Astrocyte of the cerebellum (primary cell): ENCODE data around the gene STAP1.

ENCODE experiments used
- DNase-seq: peaks from one replicate; pipeline ENCODE4 v3.0.0-alpha.2; 2011; ENCODE audit warnings: low read depth
- H3K4me3 ChIP-seq: 2 replicates; pipeline ENCODE4 v1.5.1; 2011; ENCODE audit warnings: mild to moderate bottlenecking, low read depth, low read length, moderate library complexity
- in situ Hi-C: cut with HindIII; loops from 2 replicates; pipeline ENCODE4 v1.10.0; 2017; ENCODE audit warnings: low sequenced_read_pairs
- TF ChIP-seq, protein P1 (sequence below): IDR thresholded peaks from 2 replicates; pipeline ENCODE4 v1.5.1; 2012; ENCODE audit warnings: low read length, low read depth, moderate library complexity, mild to moderate bottlenecking; ENCODE audit errors: missing control alignments

STAP1 gene

DNA sequence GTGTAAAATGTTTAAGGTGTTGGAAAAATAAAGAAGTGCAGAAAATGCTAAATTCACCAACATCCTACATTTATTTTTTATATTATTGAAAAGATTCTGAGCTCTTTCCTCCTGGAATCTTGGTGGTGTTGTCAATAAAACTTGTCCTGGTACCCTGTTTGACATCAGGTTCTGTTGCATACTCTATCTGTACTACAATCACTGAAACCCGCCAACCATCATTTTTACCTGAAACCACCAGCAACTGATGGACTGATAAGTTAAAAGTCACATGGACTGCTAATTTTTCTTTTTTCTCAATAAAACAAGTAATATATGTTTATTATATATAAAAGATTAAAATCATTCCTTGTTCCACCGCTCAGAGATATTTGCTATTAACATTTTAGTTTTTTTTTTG lies 23.4 kb downstream of the STAP1 start:
- no peak for DNase-seq
- TF ChIP-seq, protein P1, sequence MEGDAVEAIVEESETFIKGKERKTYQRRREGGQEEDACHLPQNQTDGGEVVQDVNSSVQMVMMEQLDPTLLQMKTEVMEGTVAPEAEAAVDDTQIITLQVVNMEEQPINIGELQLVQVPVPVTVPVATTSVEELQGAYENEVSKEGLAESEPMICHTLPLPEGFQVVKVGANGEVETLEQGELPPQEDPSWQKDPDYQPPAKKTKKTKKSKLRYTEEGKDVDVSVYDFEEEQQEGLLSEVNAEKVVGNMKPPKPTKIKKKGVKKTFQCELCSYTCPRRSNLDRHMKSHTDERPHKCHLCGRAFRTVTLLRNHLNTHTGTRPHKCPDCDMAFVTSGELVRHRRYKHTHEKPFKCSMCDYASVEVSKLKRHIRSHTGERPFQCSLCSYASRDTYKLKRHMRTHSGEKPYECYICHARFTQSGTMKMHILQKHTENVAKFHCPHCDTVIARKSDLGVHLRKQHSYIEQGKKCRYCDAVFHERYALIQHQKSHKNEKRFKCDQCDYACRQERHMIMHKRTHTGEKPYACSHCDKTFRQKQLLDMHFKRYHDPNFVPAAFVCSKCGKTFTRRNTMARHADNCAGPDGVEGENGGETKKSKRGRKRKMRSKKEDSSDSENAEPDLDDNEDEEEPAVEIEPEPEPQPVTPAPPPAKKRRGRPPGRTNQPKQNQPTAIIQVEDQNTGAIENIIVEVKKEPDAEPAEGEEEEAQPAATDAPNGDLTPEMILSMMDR, result no peak
- H3K4me3 ChIP-seq, result no peak overlapping the region
- in situ Hi-C loops, result no loop called here

DNA sequence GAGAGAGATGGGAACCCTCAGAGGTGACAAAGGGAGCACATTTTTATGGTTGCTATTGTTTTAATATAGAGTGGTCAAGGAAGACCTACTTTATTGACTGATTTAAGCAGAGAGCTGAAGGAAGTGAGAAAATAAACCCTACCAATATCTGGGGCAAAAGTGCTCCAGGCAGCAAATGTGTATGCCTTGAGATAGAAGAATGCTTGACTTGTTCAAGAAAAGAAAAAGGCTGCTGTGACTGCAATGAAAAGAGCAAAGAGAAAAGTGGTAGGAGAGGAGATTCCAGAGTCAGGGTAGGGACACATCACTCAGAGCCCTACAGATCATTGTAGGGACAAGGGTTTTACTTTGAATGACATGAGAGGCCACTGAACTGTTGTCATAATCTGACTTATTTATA lies 26.0 kb downstream of the STAP1 start:
- H3K4me3 ChIP-seq, result no peak overlapping the region
- no peak for DNase-seq
- TF ChIP-seq, protein P1, result no peak
- in situ Hi-C loops, result no loop called here

GRCh38 chr4:67587156-67587555 lies 28.6 kb downstream of the STAP1 start:
- no peak overlapping the region for H3K4me3 ChIP-seq
- TF ChIP-seq, protein P1, result no peak
- in situ Hi-C loops, result no loop called here
- no peak for DNase-seq

DNA sequence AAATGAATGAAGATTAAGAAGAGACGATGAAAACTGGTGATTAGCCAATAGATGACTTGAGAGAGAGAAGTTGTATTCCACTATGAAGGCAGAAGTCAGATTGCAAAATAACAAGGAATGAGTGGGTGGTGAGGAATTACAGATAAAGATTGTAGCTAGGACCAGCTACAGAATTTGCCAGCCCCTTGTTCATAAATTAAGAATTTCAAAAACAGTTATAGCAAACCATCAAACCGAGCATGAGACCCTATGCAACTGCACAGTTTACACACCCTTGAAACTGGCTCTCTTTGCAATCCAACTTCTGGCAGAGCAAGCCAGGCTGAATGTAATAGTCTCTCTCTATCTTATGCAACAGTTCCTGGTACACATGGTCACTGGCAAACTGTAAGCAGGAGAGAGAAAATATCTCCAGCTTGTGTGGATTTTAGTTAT lies 35.2 kb downstream of the STAP1 start:
- TF ChIP-seq, protein P1, result no peak
- no peak for DNase-seq
- in situ Hi-C loops, result no loop called here
- H3K4me3 ChIP-seq, result no peak overlapping the region

DNA sequence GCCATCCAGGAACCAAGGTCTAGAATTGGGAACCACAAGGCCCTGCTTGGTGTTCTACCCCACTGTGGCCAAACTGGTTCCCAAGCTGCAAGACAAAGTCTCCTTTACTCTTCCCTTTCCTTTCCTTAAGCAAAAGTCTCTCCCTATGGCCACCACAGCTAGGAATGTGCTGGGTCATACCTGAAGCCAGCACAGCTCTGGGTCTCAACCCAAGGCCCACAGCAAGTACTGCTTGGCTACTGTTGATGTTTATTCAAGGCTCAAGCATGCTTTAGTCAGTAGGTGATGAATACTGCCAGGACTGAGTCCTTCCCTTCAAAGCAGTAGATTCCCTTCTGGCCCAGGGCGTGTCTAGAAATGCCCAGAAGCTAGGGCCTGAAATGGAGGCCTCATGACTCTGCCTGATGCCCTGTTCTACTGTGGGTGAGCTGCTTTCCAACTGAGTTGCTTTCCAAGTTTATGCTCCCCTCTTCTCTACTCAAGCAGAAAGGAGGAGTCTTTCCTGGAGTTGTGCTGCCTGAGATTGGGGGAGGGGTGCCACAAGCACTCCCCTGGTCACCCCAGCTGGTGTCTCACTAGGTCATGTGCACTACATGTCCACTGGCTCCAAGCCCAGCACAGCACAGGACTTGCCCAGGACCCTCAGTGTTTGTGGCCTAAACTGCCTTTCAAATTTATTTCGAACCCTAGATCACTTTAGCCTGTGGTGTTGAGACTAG lies 44.9 kb downstream of the STAP1 start:
- in situ Hi-C loops, result no loop called here
- no peak overlapping the region for H3K4me3 ChIP-seq
- TF ChIP-seq, protein P1, result no peak
- DNase-seq, result no peak

- in situ Hi-C loops, result no loop called here
- no peak overlapping the region for H3K4me3 ChIP-seq
- DNase-seq, result no peak
- TF ChIP-seq, protein P1, result no peak
These were observed 45.5 kb downstream of the STAP1 start for GRCh38 chr4:67604029-67604381.
